ENCODE data around the gene MIOS.
"Not testable (repeated sequence)": the region's sequence is repeated elsewhere in the genome, so short reads cannot be mapped to it uniquely, and the experiment has no call there.

MIOS gene

DNA sequence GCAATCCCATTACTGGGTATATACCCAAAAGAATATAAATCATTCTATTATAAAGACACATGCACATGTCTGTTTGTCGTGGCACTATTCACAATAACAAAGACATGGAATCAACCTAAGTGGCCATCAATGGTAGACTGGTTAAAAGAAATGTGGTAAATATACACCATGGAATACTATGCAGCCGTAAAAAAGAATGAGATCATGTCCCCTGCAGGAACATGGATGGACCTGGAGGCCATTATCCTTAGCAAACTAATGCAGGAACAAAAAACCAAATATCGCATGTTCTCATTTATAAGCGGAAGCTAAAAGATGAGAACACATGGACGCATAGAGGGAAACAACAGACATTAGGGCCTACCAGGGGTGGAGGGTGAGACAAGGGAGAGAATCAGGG, 5.1 kb upstream of the MIOS start:
- not testable (repeated sequence) for H3K4me1 Mint-ChIP-seq; ATAC-seq (replicated peaks; ENCODE audit: extremely low read depth, poor library complexity, severe bottlenecking); H3K36me3 Mint-ChIP-seq (ENCODE audit: insufficient read depth); H3K27me3 Mint-ChIP-seq; H3K4me3 Mint-ChIP-seq; H3K27ac Mint-ChIP-seq (ENCODE audit: low read depth); DNase-seq (ENCODE audit: low spot score in 2 of 2); H3K9me3 Mint-ChIP-seq

DNA sequence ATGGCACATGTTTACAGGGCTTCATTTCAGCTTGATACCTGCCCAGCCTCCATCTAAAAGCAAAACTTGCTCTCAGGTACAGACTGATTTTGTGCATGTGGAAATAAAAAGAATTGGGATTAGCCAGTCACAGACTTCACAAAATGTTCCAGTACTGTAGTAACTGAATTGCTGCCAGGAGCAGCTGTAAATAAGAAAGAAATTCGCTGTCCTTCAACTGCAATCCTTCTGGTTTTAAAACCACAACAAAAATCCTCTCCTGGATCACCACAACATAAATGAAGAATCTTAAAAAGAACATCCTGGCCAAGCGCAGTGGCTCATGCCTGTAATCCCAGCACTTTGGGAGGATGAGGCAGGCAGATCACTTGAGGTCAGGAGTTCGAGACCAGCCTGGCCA, 3.9 kb upstream of the MIOS start:
- Mint-ChIP-seq H3K4me3 (no peak overlapping the region), H3K9me3 (no peaks in the 10 kb centered on the region), H3K27me3 (no peaks in the 10 kb centered on the region), H3K4me1 (peaks cover 4% of the 10 kb centered on the region), H3K36me3 (ENCODE audit: insufficient read depth) (peaks cover 2% of the 10 kb centered on the region), H3K27ac (ENCODE audit: low read depth) (no peak overlapping the region)
- no peak for ATAC-seq (replicated peaks; ENCODE audit: extremely low read depth, poor library complexity, severe bottlenecking)
- no peak for DNase-seq (ENCODE audit: low spot score in 2 of 2)

DNA sequence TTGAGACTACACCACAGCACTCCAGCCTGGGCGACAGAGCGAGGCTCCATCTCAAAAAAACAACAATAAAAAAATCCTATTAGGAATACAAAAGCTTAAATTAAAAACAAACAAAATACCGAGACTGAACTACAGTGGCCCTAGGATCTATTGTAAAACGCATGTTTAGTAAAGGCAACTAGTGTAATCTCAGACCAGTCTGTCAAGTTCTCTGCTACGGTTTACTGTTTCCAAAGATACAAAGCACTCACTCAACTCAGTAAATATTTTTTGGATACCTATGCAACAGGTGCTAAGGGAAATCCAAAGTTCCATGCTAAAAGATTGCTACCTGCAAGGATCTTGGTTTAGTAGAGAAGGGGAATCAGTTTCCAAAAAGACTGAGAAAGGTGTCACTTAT, 3.4 kb upstream of the MIOS start:
- Mint-ChIP-seq H3K9me3 (no peaks in the 10 kb centered on the region), H3K4me1 (peaks cover 10% of the 10 kb centered on the region), H3K36me3 (ENCODE audit: insufficient read depth) (peaks cover 4% of the 10 kb centered on the region), H3K27me3 (no peaks in the 10 kb centered on the region), H3K27ac (ENCODE audit: low read depth) (no peak overlapping the region), H3K4me3 (no peak overlapping the region)
- ATAC-seq (replicated peaks; ENCODE audit: extremely low read depth, poor library complexity, severe bottlenecking) (no peak), DNase-seq (ENCODE audit: low spot score in 2 of 2) (no peak)

DNA sequence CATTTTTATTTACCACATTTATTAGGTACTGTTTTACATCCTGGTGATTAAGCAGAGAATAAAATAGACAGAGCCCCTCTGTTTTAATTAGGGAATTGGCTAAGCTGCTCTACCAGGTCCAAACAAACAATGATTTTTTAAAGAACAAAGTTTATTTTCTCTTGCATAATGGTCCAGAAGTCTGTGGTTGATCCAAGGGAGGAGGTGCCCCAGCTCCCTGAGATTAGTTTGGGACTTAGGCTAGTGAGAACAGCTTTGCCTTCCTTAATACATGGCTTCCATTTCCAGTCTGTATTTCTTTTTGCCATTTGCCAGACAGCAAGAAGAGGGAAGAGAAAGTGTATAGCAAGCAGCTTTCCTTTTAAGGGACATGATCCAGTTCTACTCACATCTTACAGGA, 2.9 kb upstream of the MIOS start:
- H3K9me3 Mint-ChIP-seq, result no peaks in the 10 kb centered on the region
- H3K27ac Mint-ChIP-seq (ENCODE audit: low read depth), result no peak overlapping the region
- no peak overlapping the region for H3K4me3 Mint-ChIP-seq
- no peaks in the 10 kb centered on the region for H3K27me3 Mint-ChIP-seq
- H3K4me1 Mint-ChIP-seq, result peaks cover 15% of the 10 kb centered on the region
- DNase-seq (ENCODE audit: low spot score in 2 of 2), result no peak
- peaks cover 4% of the 10 kb centered on the region for H3K36me3 Mint-ChIP-seq (ENCODE audit: insufficient read depth)
- ATAC-seq (replicated peaks; ENCODE audit: extremely low read depth, poor library complexity, severe bottlenecking), result no peak

DNA sequence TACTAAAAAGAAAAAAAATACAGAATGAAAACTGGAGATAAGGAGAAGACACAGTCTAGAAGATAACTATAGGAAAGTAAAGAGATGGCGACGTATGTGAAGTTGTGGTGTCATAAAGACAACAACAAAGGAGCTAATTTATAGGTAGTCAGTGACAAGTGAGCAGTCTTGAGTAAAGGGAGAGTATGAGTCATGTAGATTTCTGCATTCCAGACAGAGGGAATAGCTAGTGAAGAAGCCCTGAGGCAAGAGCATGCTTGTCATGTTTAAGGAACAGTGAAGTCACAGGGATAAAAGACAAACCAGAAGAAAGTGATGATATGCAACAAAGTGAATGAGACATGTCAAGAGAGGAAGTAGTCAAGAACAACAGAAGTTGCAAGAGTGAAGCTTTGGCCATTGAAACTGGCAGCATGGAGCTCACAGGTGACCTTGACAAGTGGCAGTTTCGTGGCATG, 2.3 kb upstream of the MIOS start:
- no peak for ATAC-seq (replicated peaks; ENCODE audit: extremely low read depth, poor library complexity, severe bottlenecking)
- no peak overlapping the region for H3K27ac Mint-ChIP-seq (ENCODE audit: low read depth)
- peaks cover 4% of the 10 kb centered on the region for H3K36me3 Mint-ChIP-seq (ENCODE audit: insufficient read depth)
- DNase-seq (ENCODE audit: low spot score in 2 of 2), result no peak
- peaks cover 20% of the 10 kb centered on the region for H3K4me1 Mint-ChIP-seq
- H3K27me3 Mint-ChIP-seq, result no peaks in the 10 kb centered on the region
- H3K4me3 Mint-ChIP-seq, result no peak overlapping the region
- H3K9me3 Mint-ChIP-seq, result no peaks in the 10 kb centered on the region

DNA sequence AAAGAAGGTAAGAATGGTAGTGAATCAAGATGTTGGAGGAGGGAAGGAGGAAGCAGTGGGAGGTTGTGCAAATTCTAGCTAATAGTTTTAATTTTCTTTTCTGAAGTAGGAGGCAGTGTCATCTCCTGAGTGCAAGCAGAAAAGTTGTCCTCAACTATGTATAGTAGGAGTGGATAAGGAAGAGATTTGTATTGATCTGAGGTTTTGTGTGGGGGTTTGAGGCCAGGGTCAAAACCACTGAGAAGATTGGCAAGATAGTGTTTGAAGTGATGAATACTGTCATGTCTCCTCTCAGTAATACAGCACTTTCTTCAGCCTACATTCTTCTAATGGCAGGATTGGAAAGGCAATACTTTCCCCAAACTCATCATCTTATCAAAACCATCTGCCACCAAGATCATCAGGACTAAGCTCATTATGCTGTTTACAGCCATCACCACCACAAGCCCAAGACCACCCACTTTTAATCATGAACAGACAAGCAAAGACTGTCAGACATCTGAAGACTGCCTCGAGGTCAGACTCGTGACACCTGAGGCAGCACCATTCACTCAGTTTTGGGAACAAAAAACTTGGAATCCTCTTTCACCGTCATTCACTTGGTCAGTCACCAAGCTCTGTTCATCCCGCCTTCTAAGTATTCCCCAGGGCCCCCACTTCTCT, 1.5 kb upstream of the MIOS start:
- peaks cover 28% of the 10 kb centered on the region for H3K4me1 Mint-ChIP-seq
- H3K27ac Mint-ChIP-seq (ENCODE audit: low read depth), result no peak overlapping the region
- DNase-seq (ENCODE audit: low spot score in 2 of 2) (no peak), ATAC-seq (replicated peaks; ENCODE audit: extremely low read depth, poor library complexity, severe bottlenecking) (no peak)
- H3K27me3 Mint-ChIP-seq, result no peaks in the 10 kb centered on the region
- H3K9me3 Mint-ChIP-seq, result no peaks in the 10 kb centered on the region
- H3K4me3 Mint-ChIP-seq, result no peak overlapping the region
- peaks cover 4% of the 10 kb centered on the region for H3K36me3 Mint-ChIP-seq (ENCODE audit: insufficient read depth)

DNA sequence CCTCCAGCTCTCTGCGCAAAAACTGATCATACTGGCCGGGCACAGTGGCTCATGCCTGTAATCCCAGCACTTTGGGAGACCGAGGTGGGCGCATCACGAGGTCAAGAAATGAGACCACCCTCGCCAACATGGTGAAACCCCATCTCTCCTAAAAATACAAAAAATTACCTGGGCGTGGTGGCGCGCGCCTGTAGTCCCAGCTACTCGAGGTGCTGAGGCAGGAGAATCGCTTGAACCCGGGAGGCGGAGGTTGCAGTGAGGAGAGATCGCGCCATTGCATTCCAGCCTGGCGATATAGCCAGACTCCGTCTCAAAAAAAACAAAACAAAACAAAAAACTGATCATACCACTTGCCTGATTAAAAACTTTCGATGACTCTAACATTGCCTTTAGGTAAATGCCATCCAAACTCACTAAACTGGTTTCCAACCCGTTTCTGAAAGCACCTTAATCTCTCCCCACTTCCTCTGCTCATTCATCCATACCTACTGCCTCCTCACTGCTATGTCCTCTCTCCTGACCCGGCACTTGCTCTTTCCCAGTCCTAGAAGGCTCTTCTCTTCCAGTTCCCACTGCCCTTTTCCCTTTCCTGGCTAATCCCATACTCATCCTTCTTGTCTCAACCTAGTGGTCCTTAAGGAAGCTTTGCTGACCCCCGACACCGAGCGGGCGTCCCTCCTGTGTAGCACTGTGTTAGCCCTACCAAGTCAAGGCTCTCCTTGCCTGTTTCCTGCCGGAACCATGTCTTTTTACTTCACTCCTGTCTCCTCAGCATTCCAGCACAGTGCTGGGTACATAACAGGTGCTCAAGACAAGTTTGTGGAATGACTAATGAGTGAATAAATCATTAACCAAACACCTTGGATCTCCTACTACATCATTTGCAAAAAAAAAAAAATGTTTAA, 686 bp upstream of the MIOS start:
- no peak overlapping the region for H3K4me3 Mint-ChIP-seq
- no peaks in the 10 kb centered on the region for H3K9me3 Mint-ChIP-seq
- H3K27ac Mint-ChIP-seq (ENCODE audit: low read depth), result no peak overlapping the region
- H3K36me3 Mint-ChIP-seq (ENCODE audit: insufficient read depth), result peaks cover 4% of the 10 kb centered on the region
- H3K4me1 Mint-ChIP-seq, result peaks cover 35% of the 10 kb centered on the region
- H3K27me3 Mint-ChIP-seq, result no peaks in the 10 kb centered on the region
- ATAC-seq (replicated peaks; ENCODE audit: extremely low read depth, poor library complexity, severe bottlenecking) (no peak), DNase-seq (ENCODE audit: low spot score in 2 of 2) (no peak)

DNA sequence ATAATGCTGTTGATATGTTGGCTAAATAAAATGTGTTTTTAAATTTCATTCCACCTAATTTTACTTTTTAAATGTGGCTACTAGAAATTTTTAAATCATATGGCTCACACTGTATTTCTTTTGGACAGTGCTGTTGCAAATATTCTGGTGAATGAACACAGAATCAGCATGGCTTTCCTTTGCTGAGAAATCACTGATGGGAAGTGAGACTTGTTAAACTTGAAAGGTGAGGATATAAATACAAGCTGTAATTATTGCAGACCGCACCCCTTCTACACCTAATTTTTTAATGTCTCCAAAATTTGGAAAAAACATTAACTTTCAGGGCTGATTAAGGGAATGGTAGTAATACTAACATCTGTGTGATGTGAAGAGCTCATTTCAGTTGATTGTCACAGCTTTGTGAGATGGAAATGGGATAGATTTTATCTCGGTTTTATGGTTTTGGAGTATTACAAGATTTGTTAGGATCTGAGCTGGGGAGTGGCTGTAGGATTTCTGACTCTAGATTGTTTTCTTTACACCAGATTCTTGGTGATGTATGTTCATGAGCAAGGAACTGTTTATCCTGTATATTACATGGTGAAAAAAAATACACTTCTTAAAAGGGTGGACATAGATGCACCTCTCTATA, 1.3 kb downstream of the MIOS start:
- ATAC-seq (replicated peaks; ENCODE audit: extremely low read depth, poor library complexity, severe bottlenecking), result no peak
- peaks cover 35% of the 10 kb centered on the region for H3K4me1 Mint-ChIP-seq
- DNase-seq (ENCODE audit: low spot score in 2 of 2), result no peak
- peaks cover 8% of the 10 kb centered on the region for H3K36me3 Mint-ChIP-seq (ENCODE audit: insufficient read depth)
- H3K27me3 Mint-ChIP-seq, result no peaks in the 10 kb centered on the region
- peak overlapping the region; percentile 62 for H3K27ac Mint-ChIP-seq (ENCODE audit: low read depth)
- H3K4me3 Mint-ChIP-seq, result no peak overlapping the region
- H3K9me3 Mint-ChIP-seq, result no peaks in the 10 kb centered on the region

DNA sequence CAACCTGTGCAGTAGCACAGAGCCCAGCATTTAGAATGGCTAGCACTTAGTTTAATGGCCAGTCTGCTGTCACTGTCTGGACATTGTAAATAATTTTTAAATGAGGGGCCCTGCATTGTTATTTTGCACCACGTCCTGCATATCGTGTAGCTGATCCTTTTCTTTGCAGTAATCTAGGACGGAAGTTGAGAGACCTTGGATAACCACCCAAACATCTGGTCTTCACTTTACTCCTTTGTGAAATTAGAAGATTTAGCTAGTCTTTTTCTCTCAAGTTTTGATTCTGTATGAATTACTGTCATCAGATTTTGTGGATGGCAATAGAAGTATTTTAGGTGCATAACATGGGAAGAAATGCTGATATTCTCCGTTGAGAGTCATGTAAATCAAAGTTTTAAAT, 1.9 kb downstream of the MIOS start:
- no peaks in the 10 kb centered on the region for H3K9me3 Mint-ChIP-seq
- DNase-seq (ENCODE audit: low spot score in 2 of 2) (no peak), ATAC-seq (replicated peaks; ENCODE audit: extremely low read depth, poor library complexity, severe bottlenecking) (no peak)
- H3K27me3 Mint-ChIP-seq, result no peaks in the 10 kb centered on the region
- H3K4me1 Mint-ChIP-seq, result peaks cover 35% of the 10 kb centered on the region
- H3K27ac Mint-ChIP-seq (ENCODE audit: low read depth), result peak overlapping the region; percentile 72
- peaks cover 8% of the 10 kb centered on the region for H3K36me3 Mint-ChIP-seq (ENCODE audit: insufficient read depth)
- H3K4me3 Mint-ChIP-seq, result no peak overlapping the region

DNA sequence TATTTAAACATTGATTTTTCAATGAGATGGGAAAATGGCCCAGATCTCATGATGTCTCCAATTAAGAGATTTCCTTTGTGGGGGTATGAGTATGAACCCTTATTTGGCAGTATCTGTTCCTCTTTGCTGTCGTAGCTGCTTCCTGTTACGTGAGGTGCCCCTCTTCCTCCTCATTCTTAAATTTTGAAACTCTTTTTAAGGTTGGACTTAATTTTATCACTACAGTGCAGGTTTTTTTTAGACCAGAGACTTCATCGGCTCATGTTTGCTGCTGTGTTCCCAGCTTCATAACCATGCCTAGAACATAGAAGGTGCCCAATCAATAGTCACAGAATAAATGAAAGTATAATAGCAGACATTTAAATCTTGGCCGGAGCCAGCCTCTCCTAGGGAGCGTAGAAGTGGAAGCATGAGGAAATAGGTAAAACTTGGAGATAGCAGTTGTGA, 2.4 kb downstream of the MIOS start:
- peaks cover 35% of the 10 kb centered on the region for H3K4me1 Mint-ChIP-seq
- ATAC-seq (replicated peaks; ENCODE audit: extremely low read depth, poor library complexity, severe bottlenecking) (peak; percentile 44), DNase-seq (ENCODE audit: low spot score in 2 of 2) (no peak)
- peaks cover 8% of the 10 kb centered on the region for H3K36me3 Mint-ChIP-seq (ENCODE audit: insufficient read depth)
- H3K27ac Mint-ChIP-seq (ENCODE audit: low read depth), result peak overlapping the region; percentile 72
- no peaks in the 10 kb centered on the region for H3K9me3 Mint-ChIP-seq
- H3K27me3 Mint-ChIP-seq, result no peaks in the 10 kb centered on the region
- no peak overlapping the region for H3K4me3 Mint-ChIP-seq

DNA sequence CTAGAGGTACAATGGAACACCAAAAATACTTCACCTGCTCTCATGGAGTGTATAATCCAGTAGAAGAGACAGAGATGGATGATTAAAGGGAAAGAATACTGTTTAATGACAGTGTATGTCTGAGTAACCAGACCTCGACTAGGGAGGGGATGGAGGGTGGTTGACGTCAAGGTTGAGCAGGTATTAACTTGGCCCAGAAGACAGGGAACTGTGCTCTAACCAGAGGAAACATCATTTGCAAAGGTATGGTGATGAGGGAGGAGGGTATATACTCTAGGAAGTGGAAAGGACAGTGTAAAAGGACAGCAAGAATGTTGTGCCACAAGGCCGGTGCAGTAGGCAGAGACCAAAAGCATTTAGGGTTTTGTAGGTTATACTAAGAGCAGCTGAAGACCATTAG, 2.9 kb downstream of the MIOS start:
- H3K4me1 Mint-ChIP-seq, result peaks cover 35% of the 10 kb centered on the region
- H3K4me3 Mint-ChIP-seq, result no peak overlapping the region
- DNase-seq (ENCODE audit: low spot score in 2 of 2), result no peak
- peaks cover 10% of the 10 kb centered on the region for H3K36me3 Mint-ChIP-seq (ENCODE audit: insufficient read depth)
- H3K27me3 Mint-ChIP-seq, result no peaks in the 10 kb centered on the region
- H3K27ac Mint-ChIP-seq (ENCODE audit: low read depth), result peak overlapping the region; percentile 72
- no peak for ATAC-seq (replicated peaks; ENCODE audit: extremely low read depth, poor library complexity, severe bottlenecking)
- H3K9me3 Mint-ChIP-seq, result no peaks in the 10 kb centered on the region

DNA sequence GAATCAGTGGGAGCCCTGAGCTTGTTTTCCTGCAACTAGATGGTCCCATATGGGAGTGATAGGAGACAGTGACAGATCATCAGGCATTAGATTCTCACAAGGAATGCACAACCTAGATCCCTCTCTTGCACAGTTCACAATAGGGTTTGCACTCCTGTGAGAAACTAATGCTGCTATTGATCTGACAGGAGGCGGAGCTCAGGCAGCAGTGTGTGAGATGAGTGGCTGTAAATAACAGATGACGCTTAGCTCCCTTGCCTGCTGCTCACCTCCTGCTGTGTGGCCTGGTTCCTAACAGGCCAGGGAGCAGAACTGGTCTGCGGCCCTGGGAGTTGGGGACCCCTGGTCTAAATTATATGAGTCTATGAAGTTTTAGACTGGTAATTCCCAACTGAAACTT, 3.9 kb downstream of the MIOS start:
- Mint-ChIP-seq H3K4me1 (peaks cover 35% of the 10 kb centered on the region), H3K27ac (ENCODE audit: low read depth) (peak overlapping the region; percentile 72), H3K4me3 (no peak overlapping the region), H3K9me3 (no peaks in the 10 kb centered on the region), H3K36me3 (ENCODE audit: insufficient read depth) (peaks cover 10% of the 10 kb centered on the region), H3K27me3 (no peaks in the 10 kb centered on the region)
- ATAC-seq (replicated peaks; ENCODE audit: extremely low read depth, poor library complexity, severe bottlenecking) (no peak), DNase-seq (ENCODE audit: low spot score in 2 of 2) (no peak)
